Panc1 (cell line): ENCODE measurements around the gene HS1BP3.

Source experiments
- CTCF ChIP-seq: fragments of 450-650 bp; IDR thresholded peaks from 2 replicates; pipeline ENCODE4 v1.5.1; 2017; ENCODE audit warnings: mild to moderate bottlenecking
- POLR2AphosphoS5 ChIP-seq: IDR thresholded peaks from 2 replicates; pipeline ENCODE4 v1.6.1; 2012; ENCODE audit warnings: mild to moderate bottlenecking, low read depth, low read length, moderate library complexity
- SIN3A ChIP-seq: IDR thresholded peaks from 2 replicates; pipeline ENCODE4 v1.6.1; 2012; ENCODE audit warnings: low read depth, mild to moderate bottlenecking, low read length, moderate library complexity, borderline replicate concordance; ENCODE audit not compliant: insufficient read depth

- TF ChIP-seq CTCF (no peak), POLR2AphosphoS5 (no peak), SIN3A (no peak)
Measured at GRCh38 chr2:20653695-20654534, 3.0 kb upstream of the HS1BP3 start.
